Tibial artery (tissue), 4 donors: ENCODE data around the gene UNC93B1.
A peak's percentile ranks its signal among the peaks of the same experiment; 100 is the strongest.

Experiments used
- DNase-seq, 2 donors: peaks; one replicate each; pipeline ENCODE4 v3.0.0-alpha.2; 2019
- H3K27ac ChIP-seq, 2 donors: fragments of 200-600 bp; sonication (generic) in 1 of 2; 1 replicate in 1 of 2; 2 replicates in 1 of 2; pipeline ENCODE4 v1.5.1; 2018 to 2019; ENCODE audit warnings: mild to moderate bottlenecking in 1 of 2
- H3K27me3 ChIP-seq, 2 donors: fragments of 200-600 bp; sonication (generic) in 1 of 2; one replicate each; pipeline versions ENCODE4 v1.5.1 to v1.6.0; 2016 to 2019
- H3K36me3 ChIP-seq, 3 donors: fragments of 200-600 bp; sonication (generic) in 2 of 3; one replicate each; pipeline ENCODE4 v1.5.1; 2016 to 2019; ENCODE audit warnings: mild to moderate bottlenecking in 2 of 3
- H3K4me1 ChIP-seq, 4 donors: fragments of 200-600 bp; sonication (generic) in 2 of 4; 1 replicate in 3 of 4; 2 replicates in 1 of 4; pipeline ENCODE4 v1.5.1; 2016 to 2019
- H3K4me3 ChIP-seq, 2 donors: fragments of 200-600 bp; sonication (generic) in 1 of 2; 1 replicate in 1 of 2; 2 replicates in 1 of 2; pipeline ENCODE4 v1.5.1; 2018 to 2019; ENCODE audit warnings: mild to moderate bottlenecking in 2 of 2
- H3K9me3 ChIP-seq, 3 donors: fragments of 200-600 bp; sonication (generic) in 1 of 3; one replicate each; pipeline ENCODE4 v1.5.1; 2016 to 2019
- CTCF ChIP-seq, 2 experiments: fragments of 200-600 bp in 1 of 2; fragments of 450-650 bp in 1 of 2; IDR thresholded peaks; one replicate each; pipeline ENCODE4 v1.5.1; 2017 to 2019; ENCODE audit warnings: antibody characterized with exemption in 2 of 2, mild to moderate bottlenecking in 1 of 2, moderate library complexity in 1 of 2
- intact Hi-C: fragments of 100-400 bp; cut with DNase I; formaldehyde crosslinking; loops from one replicate; pipeline ENCODE4 v1.15.0; 2023; ENCODE audit warnings: low total_unique reads

UNC93B1 gene, protein sequence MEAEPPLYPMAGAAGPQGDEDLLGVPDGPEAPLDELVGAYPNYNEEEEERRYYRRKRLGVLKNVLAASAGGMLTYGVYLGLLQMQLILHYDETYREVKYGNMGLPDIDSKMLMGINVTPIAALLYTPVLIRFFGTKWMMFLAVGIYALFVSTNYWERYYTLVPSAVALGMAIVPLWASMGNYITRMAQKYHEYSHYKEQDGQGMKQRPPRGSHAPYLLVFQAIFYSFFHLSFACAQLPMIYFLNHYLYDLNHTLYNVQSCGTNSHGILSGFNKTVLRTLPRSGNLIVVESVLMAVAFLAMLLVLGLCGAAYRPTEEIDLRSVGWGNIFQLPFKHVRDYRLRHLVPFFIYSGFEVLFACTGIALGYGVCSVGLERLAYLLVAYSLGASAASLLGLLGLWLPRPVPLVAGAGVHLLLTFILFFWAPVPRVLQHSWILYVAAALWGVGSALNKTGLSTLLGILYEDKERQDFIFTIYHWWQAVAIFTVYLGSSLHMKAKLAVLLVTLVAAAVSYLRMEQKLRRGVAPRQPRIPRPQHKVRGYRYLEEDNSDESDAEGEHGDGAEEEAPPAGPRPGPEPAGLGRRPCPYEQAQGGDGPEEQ

GRCh38 chr11:68003846-68004550, at the start of gene UNC93B1:
TSS of gene UNC93B1 (minus strand) at chr11:68004097. CDS start at chr11:68004043, 54 bp downstream.
- Histone ChIP-seq H3K4me1 (peaks cover 0 to 29% (median 12%) of the 10 kb centered on the region in 4 donors), H3K36me3 (peaks cover 0 to 4% (median 0%) of the 10 kb centered on the region in 3 donors), H3K4me3 (peak within 1 kb of the TSS; percentile 74 to 76), H3K27me3 (no peaks in the 10 kb centered on the region), H3K27ac (peak within 1 kb of the TSS; percentile 71 to 78), H3K9me3 (no peaks in the 10 kb centered on the region)
- TF ChIP-seq CTCF (IDR thresholded peaks at IDR 0.05) = no peak
- peak; percentile 93 to 95 for DNase-seq
- intact Hi-C loops = no loop called here

GRCh38 chr11:68053117-68053516, 49.2 kb upstream of the UNC93B1 start:
- DNase-seq = no peak
- no peaks in the 10 kb centered on the region for H3K9me3 ChIP-seq
- H3K4me1 ChIP-seq = no peaks in the 10 kb centered on the region
- no peak overlapping the region for H3K4me3 ChIP-seq
- TF ChIP-seq CTCF (IDR thresholded peaks at IDR 0.05) = no peak
- H3K27ac ChIP-seq = no peak overlapping the region
- no peaks in the 10 kb centered on the region for H3K27me3 ChIP-seq
- intact Hi-C loops = no loop called here
- H3K36me3 ChIP-seq = peaks cover 26 to 62% (median 50%) of the 10 kb centered on the region in 3 donors

- no peak overlapping the region for H3K4me3 ChIP-seq
- TF ChIP-seq CTCF (IDR thresholded peaks at IDR 0.05) = no peak
- H3K27ac ChIP-seq = no peak overlapping the region
- H3K4me1 ChIP-seq = no peaks in the 10 kb centered on the region
- H3K36me3 ChIP-seq = peaks cover 33 to 67% (median 57%) of the 10 kb centered on the region in 3 donors
- H3K9me3 ChIP-seq = no peaks in the 10 kb centered on the region
- intact Hi-C loops = no loop called here
- DNase-seq = no peak
- H3K27me3 ChIP-seq = no peaks in the 10 kb centered on the region
Measured at GRCh38 chr11:68052137-68052873, 48.4 kb upstream of the UNC93B1 start.

DNA sequence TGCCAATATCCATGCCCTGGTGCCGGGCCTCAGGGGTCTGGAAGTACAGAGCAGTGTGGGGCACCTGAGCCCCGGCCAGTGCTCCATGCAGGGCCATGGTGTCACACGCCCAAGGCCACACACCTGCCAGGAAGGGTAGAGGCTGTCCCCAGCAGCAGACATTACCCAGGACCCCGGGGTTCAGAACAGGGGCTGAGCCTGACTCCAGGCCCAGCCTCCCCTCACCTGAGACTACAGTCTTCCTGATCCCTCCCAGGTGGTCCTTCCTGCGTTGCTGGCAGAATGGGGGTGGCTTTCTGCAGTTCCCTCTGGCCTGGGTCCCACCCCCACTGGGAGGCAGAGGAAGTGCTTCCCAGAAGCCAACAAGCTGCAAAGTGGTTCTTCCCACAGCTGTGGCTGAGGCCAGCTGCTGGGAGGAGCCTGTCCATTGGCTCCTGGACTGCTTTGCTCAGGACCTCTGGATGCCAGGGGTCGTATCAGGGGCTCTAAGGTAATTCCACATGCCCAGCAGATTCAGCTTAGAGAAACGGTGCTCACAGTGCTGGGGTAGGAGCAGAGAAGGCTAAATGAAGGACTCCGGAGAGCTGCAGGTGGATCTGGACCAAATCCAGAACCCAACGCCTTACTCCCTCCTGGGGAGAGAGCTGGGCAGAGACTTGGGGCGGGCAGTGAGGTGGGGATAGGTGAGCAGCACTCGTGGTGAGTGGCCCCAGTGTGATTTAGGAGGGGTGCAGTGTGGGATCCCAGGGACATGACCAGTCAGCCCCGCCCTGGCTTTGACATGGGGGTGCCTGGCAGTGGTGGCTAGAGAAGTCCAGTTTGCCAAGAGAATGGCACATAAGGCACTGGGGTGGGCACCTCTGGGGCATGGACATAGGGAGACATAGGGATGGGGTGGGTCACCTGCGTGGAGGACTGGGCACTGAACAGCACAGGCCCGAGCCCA, 47.6 kb upstream of the UNC93B1 start:
- Histone ChIP-seq H3K4me1 (no peaks in the 10 kb centered on the region), H3K27ac (no peak overlapping the region), H3K9me3 (no peaks in the 10 kb centered on the region), H3K36me3 (peaks cover 33 to 75% (median 58%) of the 10 kb centered on the region in 3 donors), H3K4me3 (no peak overlapping the region), H3K27me3 (no peaks in the 10 kb centered on the region)
- no peak for TF ChIP-seq CTCF (IDR thresholded peaks at IDR 0.05)
- DNase-seq = no peak
- intact Hi-C loops = no loop called here
